Ovary (tissue), 3 donors: ENCODE results near the gene RASGRF2.

Experiments
- CTCF ChIP-seq, 3 donors: fragments of 450-650 bp in 2 of 3; fragments of 200-600 bp in 1 of 3; IDR thresholded peaks; one replicate each; pipeline versions ENCODE4 v1.5.1 to v1.8.0; 2016 to 2022; ENCODE audit warnings: antibody characterized with exemption in 3 of 3, mild to moderate bottlenecking in 1 of 3
- POLR2A ChIP-seq: fragments of 450-650 bp; IDR thresholded peaks from one replicate; pipeline ENCODE4 v1.6.1; 2017; ENCODE audit warnings: antibody characterized with exemption, mild to moderate bottlenecking, moderate library complexity
- donor health status: DM: no; HTN: no; CAD: no.

- TF ChIP-seq CTCF (IDR thresholded peaks at IDR 0.05) (no peak), POLR2A (no peak)
Observed at GRCh38 chr5:81204205-81204604, 244.0 kb downstream of the RASGRF2 start.
